ENCODE measurements around the gene NFATC3.

NFATC3 gene

GRCh38 chr16:68187505-68187904, 102.3 kb downstream of the NFATC3 start:
- DNase-seq (ENCODE audit: low spot score), result no peak

- no peak for DNase-seq (ENCODE audit: low spot score)
Observed at GRCh38 chr16:68188170-68188569, 103.0 kb downstream of the NFATC3 start.

- DNase-seq (ENCODE audit: low spot score), result no peak
Observed at GRCh38 chr16:68190081-68190480, 104.9 kb downstream of the NFATC3 start.

- DNase-seq (ENCODE audit: low spot score), result no peak
Observed at GRCh38 chr16:68190736-68191510, 105.8 kb downstream of the NFATC3 start.

GRCh38 chr16:68194251-68194650, 109.1 kb downstream of the NFATC3 start:
- no peak for DNase-seq (ENCODE audit: low spot score)

- DNase-seq (ENCODE audit: low spot score), result no peak
Observed at GRCh38 chr16:68197250-68197649, 112.1 kb downstream of the NFATC3 start.

- DNase-seq (ENCODE audit: low spot score), result no peak
Observed at GRCh38 chr16:68200088-68200783, 115.1 kb downstream of the NFATC3 start.

GRCh38 chr16:68202091-68202519, 116.9 kb downstream of the NFATC3 start:
- DNase-seq (ENCODE audit: low spot score), result no peak

GRCh38 chr16:68206245-68206644, 121.1 kb downstream of the NFATC3 start:
- DNase-seq (ENCODE audit: low spot score), result no peak

- DNase-seq (ENCODE audit: low spot score), result no peak
Observed at GRCh38 chr16:68214726-68215125, 129.6 kb downstream of the NFATC3 start.

GRCh38 chr16:68215302-68215701, 130.1 kb downstream of the NFATC3 start:
- DNase-seq (ENCODE audit: low spot score), result no peak

- no peak for DNase-seq (ENCODE audit: low spot score)
Observed at GRCh38 chr16:68216240-68216639, 131.1 kb downstream of the NFATC3 start.

GRCh38 chr16:68217506-68217905, 132.3 kb downstream of the NFATC3 start:
- no peak for DNase-seq (ENCODE audit: low spot score)

- no peak for DNase-seq (ENCODE audit: low spot score)
Observed at GRCh38 chr16:68219725-68220351, 134.7 kb downstream of the NFATC3 start.

- no peak for DNase-seq (ENCODE audit: low spot score)
Observed at GRCh38 chr16:68223072-68223471, 137.9 kb downstream of the NFATC3 start.

GRCh38 chr16:68226116-68226515, 140.9 kb downstream of the NFATC3 start:
- no peak for DNase-seq (ENCODE audit: low spot score)

- no peak for DNase-seq (ENCODE audit: low spot score)
Observed at GRCh38 chr16:68227183-68227793, 142.1 kb downstream of the NFATC3 start.

GRCh38 chr16:68227850-68228553, 142.8 kb downstream of the NFATC3 start:
- no peak for DNase-seq (ENCODE audit: low spot score)

- no peak for DNase-seq (ENCODE audit: low spot score)
Observed at GRCh38 chr16:68228652-68229051, 143.5 kb downstream of the NFATC3 start.

- DNase-seq (ENCODE audit: low spot score), result peak; percentile 60
Observed at GRCh38 chr16:68229431-68230175, 144.4 kb downstream of the NFATC3 start.

- no peak for DNase-seq (ENCODE audit: low spot score)
Observed at GRCh38 chr16:68230176-68230571, 145.0 kb downstream of the NFATC3 start.

Data from kidney capillary endothelial cell (primary cell).